K562 (cell line): Measurements from ENCODE around the gene MLKL. TPM values are rescaled to one million over a fixed set of nuclear protein-coding genes. Genes with fewer than 3 reads are reported as not detected.

ENCODE experiments used
- BCOR ChIP-seq: fragments of 450-650 bp; IDR thresholded peaks from 2 replicates; pipeline ENCODE4 v1.6.1; 2016
- BRCA1 ChIP-seq, 2 experiments: fragments of 450-650 bp in 1 of 2; sonication (generic) in 1 of 2; formaldehyde crosslinking in 1 of 2; IDR thresholded peaks; 2 replicates each; pipeline versions ENCODE4 v1.5.0 to v1.6.1; 2017 to 2020; ENCODE audit warnings: mild to moderate bottlenecking in 1 of 2, missing genetic modification reagents in 1 of 2
- CTBP1 ChIP-seq: fragments of 450-650 bp; IDR thresholded peaks from 2 replicates; pipeline ENCODE4 v1.6.1; 2016; ENCODE audit warnings: borderline replicate concordance
- CXXC5 ChIP-seq: fragments of 250-450 bp; sonication (Bioruptor Pico); IDR thresholded peaks from 2 replicates; pipeline ENCODE4 v1.8.0; 2022; ENCODE audit warnings: inconsistent platforms, mild to moderate bottlenecking, moderate library complexity
- MCM5 ChIP-seq: fragments of 450-650 bp; IDR thresholded peaks from 2 replicates; pipeline ENCODE4 v1.6.1; 2016; ENCODE audit warnings: low read depth
- TEAD1 ChIP-seq, 2 experiments: fragments of 450-650 bp in 1 of 2; sonication (generic) in 1 of 2; formaldehyde crosslinking; IDR thresholded peaks; 2 replicates each; pipeline versions ENCODE4 v1.4.0 to v1.8.0; 2020 to 2022; ENCODE audit warnings: mild to moderate bottlenecking in 2 of 2, missing genetic modification reagents in 1 of 2
- polyA plus RNA-seq, 8 experiments: library from polyadenylated mRNA; depleted of rRNA in 4 of 8; stranded (reverse) in 5 of 8; unstranded in 3 of 8; fragments of >200 nt; fragmentation: Nextera tagmentation in 2 of 8; fragmentation: Illumina TruSeq in 1 of 8; extraction: Ambion mirVana in 2 of 8; extraction: Trizol in 1 of 8; gene quantifications; 2 replicates each; pipeline versions ENCODE4 v1.2.1 to v1.2.3, GENCODE V29; 2011 to 2014; ENCODE audit warnings: inconsistent platforms in 1 of 8, missing spikeins in 1 of 8
- total RNA-seq, 7 experiments: library from RNA; depleted of rRNA in 6 of 7; stranded (reverse); fragments of >200 nt in 6 of 7; fragmentation: Illumina TruSeq in 2 of 7; extraction: Trizol in 2 of 7; gene quantifications; 2 replicates each; pipeline versions ENCODE4 v1.2.1 to v1.2.3, GENCODE V29; 2011 to 2021; ENCODE audit warnings: low replicate concordance in 1 of 7
- TF ChIP-seq, protein P1 (sequence below): fragments of 250-450 bp; sonication (Bioruptor Pico); IDR thresholded peaks from 2 replicates; pipeline ENCODE4 v1.5.0; 2020; ENCODE audit warnings: mild to moderate bottlenecking, borderline replicate concordance
- TF ChIP-seq, protein P2 (sequence below): fragments of 250-450 bp; sonication (Bioruptor Pico); IDR thresholded peaks from 2 replicates; pipeline ENCODE4 v1.4.0; 2020; ENCODE audit warnings: mild to moderate bottlenecking, moderate library complexity

MLKL gene
- total and polyA plus RNA-seq, 9 of the 15 experiments (the other 6 are each of a cell fraction or from before 2014, with no cell fraction given), result 1.6 to 6.1 (median 4.8) TPM

DNA sequence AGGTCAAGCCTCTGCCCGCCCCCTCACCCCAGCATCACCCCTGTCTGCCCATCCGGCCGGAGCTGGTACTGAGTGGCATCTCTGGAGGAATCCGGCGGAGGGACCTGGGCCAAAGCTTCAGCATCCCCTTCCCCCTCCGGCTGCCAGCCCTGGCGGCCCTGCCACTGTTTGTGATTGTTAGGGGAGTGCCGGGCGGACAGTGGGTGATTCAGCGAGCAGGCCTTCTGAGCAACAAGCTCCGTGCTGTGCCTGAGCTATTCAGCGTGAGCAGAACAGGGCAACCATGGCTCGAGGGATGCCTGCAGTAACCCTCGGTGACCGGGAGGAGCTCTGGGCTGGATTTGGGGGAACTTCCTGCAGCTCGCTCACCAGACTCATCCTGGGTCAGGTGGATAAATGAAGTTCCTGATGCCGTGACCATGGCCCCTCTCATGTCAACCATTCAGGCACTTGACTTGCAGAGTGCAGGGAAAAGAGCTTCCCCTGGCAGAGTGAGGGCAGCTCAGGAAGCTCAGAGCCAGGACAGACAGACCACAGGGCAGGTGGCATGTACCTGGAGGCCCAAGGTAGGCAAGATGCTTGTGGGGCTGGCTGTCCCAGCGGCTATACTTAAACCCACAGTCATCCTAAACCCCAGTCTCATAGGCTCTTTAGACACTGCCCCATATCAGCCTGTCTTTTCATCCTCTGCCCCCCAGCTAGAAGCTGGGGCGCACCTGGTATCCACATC lies 24.3 kb upstream of the MLKL start (continued):
- TF ChIP-seq BRCA1 (IDR thresholded peaks at IDR 0.05), result no peak
- TF ChIP-seq BRCA1 (CRISPR knock-in tag; IDR thresholded peaks at IDR 0.05), result no peak
- no peak for TF ChIP-seq CTBP1
- TF ChIP-seq, protein P1, sequence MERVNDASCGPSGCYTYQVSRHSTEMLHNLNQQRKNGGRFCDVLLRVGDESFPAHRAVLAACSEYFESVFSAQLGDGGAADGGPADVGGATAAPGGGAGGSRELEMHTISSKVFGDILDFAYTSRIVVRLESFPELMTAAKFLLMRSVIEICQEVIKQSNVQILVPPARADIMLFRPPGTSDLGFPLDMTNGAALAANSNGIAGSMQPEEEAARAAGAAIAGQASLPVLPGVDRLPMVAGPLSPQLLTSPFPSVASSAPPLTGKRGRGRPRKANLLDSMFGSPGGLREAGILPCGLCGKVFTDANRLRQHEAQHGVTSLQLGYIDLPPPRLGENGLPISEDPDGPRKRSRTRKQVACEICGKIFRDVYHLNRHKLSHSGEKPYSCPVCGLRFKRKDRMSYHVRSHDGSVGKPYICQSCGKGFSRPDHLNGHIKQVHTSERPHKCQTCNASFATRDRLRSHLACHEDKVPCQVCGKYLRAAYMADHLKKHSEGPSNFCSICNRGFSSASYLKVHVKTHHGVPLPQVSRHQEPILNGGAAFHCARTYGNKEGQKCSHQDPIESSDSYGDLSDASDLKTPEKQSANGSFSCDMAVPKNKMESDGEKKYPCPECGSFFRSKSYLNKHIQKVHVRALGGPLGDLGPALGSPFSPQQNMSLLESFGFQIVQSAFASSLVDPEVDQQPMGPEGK (CRISPR knock-in tag), result no peak
- no peak for TF ChIP-seq TEAD1 (CRISPR knock-in tag; IDR thresholded peaks at IDR 0.05)
- no peak for TF ChIP-seq BCOR
- no peak for TF ChIP-seq CXXC5 (CRISPR knock-in tag)
- TF ChIP-seq MCM5, result no peak
- TF ChIP-seq, protein P2, sequence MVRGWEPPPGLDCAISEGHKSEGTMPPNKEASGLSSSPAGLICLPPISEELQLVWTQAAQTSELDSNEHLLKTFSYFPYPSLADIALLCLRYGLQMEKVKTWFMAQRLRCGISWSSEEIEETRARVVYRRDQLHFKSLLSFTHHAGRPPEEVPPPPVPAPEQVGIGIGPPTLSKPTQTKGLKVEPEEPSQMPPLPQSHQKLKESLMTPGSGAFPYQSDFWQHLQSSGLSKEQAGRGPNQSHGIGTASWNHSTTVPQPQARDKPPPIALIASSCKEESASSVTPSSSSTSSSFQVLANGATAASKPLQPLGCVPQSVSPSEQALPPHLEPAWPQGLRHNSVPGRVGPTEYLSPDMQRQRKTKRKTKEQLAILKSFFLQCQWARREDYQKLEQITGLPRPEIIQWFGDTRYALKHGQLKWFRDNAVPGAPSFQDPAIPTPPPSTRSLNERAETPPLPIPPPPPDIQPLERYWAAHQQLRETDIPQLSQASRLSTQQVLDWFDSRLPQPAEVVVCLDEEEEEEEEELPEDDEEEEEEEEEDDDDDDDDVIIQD (CRISPR knock-in tag), result no peak
- TF ChIP-seq, all 486 proteins: peak for 0
